Right lobe of liver (tissue), 6 donors: ENCODE measurements around the gene MID2. TPM values are rescaled to one million over a fixed set of nuclear protein-coding genes. Genes with fewer than 3 reads are reported as not detected.

Experiments used
- ATAC-seq, 4 donors: fragments of 200-7000 bp; cut with Tn5 transposase; one replicate each; pipeline ENCODE4 v1.9.1; 2020; ENCODE audit warnings: mild to moderate bottlenecking in 4 of 4, moderate library complexity in 4 of 4
- DNase-seq, 3 donors: peaks; one replicate each; pipeline ENCODE4 v3.0.0-alpha.2; 2020
- H3K27ac ChIP-seq, 3 donors: fragments of 200-600 bp; one replicate each; pipeline ENCODE4 v1.8.0; 2022
- H3K27me3 ChIP-seq, 2 donors: fragments of 200-600 bp; one replicate each; pipeline ENCODE4 v1.8.0; 2022
- H3K36me3 ChIP-seq, 4 donors: fragments of 200-600 bp; sonication (generic) in 1 of 4; one replicate each; pipeline versions ENCODE4 v1.5.1 to v1.8.0; 2017 to 2022; ENCODE audit warnings: control low read depth in 1 of 4
- H3K4me1 ChIP-seq, 4 donors: fragments of 200-600 bp; sonication (generic) in 1 of 4; one replicate each; pipeline versions ENCODE4 v1.5.1 to v1.8.0; 2017 to 2022; ENCODE audit warnings: control low read depth in 1 of 4
- H3K4me3 ChIP-seq, 3 donors: fragments of 200-600 bp; one replicate each; pipeline ENCODE4 v1.8.0; 2022
- H3K9me3 ChIP-seq, 4 donors: fragments of 200-600 bp; sonication (generic) in 1 of 4; one replicate each; pipeline versions ENCODE4 v1.5.1 to v1.8.0; 2017 to 2022; ENCODE audit warnings: control low read depth in 1 of 4
- CTCF ChIP-seq, 4 donors: fragments of 200-600 bp in 3 of 4; fragments of 450-650 bp in 1 of 4; IDR thresholded peaks; one replicate each; pipeline versions ENCODE4 v1.5.1 to v1.8.0; 2016 to 2022; ENCODE audit warnings: antibody characterized with exemption in 4 of 4, mild to moderate bottlenecking in 2 of 4
- POLR2A ChIP-seq: fragments of 450-650 bp; IDR thresholded peaks from one replicate; pipeline ENCODE4 v1.6.1; 2017; ENCODE audit warnings: antibody characterized with exemption, mild to moderate bottlenecking
- WGBS: methylation state at CpG from one replicate; pipeline ENCODE4 v1.1.6; 2018; ENCODE audit warnings: low coverage, low lambda C conversion rate; ENCODE audit not compliant: insufficient coverage; ENCODE audit errors: missing lambda C conversion rate; 5-methylcytosine and 5-hydroxymethylcytosine counted together
- intact Hi-C, 2 donors: fragments of 100-400 bp; cut with DNase I; formaldehyde crosslinking; loops; one replicate each; pipeline versions ENCODE4 v1.11.2 to v1.14.1; 2022
- total RNA-seq, 6 experiments: library from RNA; depleted of rRNA in 2 of 6; stranded (reverse); fragments of >200 nt in 2 of 6; fragmentation: NEBNext Ultra II Directional in 3 of 6; extraction: Animal tissue kit (Norgen Biotek cat#: 25700) in 3 of 6; gene quantifications; one replicate each; pipeline versions ENCODE4 v1.1.0 to v1.2.4, GENCODE V29; 2016 to 2023
- donor health status: DM: no; HTN: yes; CAD: no.
- donor health status: DM: no; HTN: no; CAD: no.
- donor health status: DM: no; HTN: no; CAD: no.
- donor health status: DM: no; HTN: yes; CAD: no.
- donor health status: DM: no; HTN: yes; CAD: no.

Gene MID2
- total RNA-seq, 6 experiments from 2014 or later: 6.3 to 13.8 (median 11.8) TPM

- H3K4me3 ChIP-seq: no peak overlapping the region
- 27% methylated on average over 5 of the region's 5 CpGs for WGBS
- no peaks in the 10 kb centered on the region for H3K9me3 ChIP-seq
- TF ChIP-seq CTCF (IDR thresholded peaks at IDR 0.05): no peak
- TF ChIP-seq POLR2A: no peak
- DNase-seq: no peak
- H3K27ac ChIP-seq: no peak overlapping the region
- H3K4me1 ChIP-seq: no peaks in the 10 kb centered on the region
- intact Hi-C loops: no loop called here
- H3K27me3 ChIP-seq: no peaks in the 10 kb centered on the region
- peak in 2 of 4 donors; percentile 48 to 52 for ATAC-seq
- H3K36me3 ChIP-seq: no peaks in the 10 kb centered on the region
Observed at GRCh38 chrX:107880054-107880610, 54.5 kb downstream of the MID2 start.

- DNase-seq (no peak), ATAC-seq (peak; percentile 71 to 81 (median 75))
- intact Hi-C loops: no loop called here
Observed at GRCh38 chrX:107894038-107894437, 68.4 kb downstream of the MID2 start.

GRCh38 chrX:107902721-107903120 lies 77.1 kb downstream of the MID2 start:
- Histone ChIP-seq H3K27ac (no peak overlapping the region), H3K27me3 (peaks cover 0 to 6% of the 10 kb centered on the region in 2 donors), H3K36me3 (no peaks in the 10 kb centered on the region), H3K4me1 (no peaks in the 10 kb centered on the region), H3K4me3 (no peak overlapping the region), H3K9me3 (no peaks in the 10 kb centered on the region)
- TF ChIP-seq POLR2A: no peak
- no peak for TF ChIP-seq CTCF (IDR thresholded peaks at IDR 0.05)
- intact Hi-C loops: no loop called here
- WGBS: 48% methylated on average over 6 of the region's 6 CpGs
- no peak for DNase-seq
- ATAC-seq: no peak

More at GRCh38 chrX:107894038-107894437, 68.4 kb downstream of the MID2 start:
- Histone ChIP-seq H3K4me1 (no peaks in the 10 kb centered on the region), H3K27ac (no peak overlapping the region), H3K4me3 (no peak overlapping the region), H3K27me3 (no peaks in the 10 kb centered on the region), H3K36me3 (no peaks in the 10 kb centered on the region), H3K9me3 (no peaks in the 10 kb centered on the region)
- WGBS: 27% methylated on average over 4 of the region's 4 CpGs
- TF ChIP-seq POLR2A (no peak), CTCF (IDR thresholded peaks at IDR 0.05) (peak; percentile 66 to 68 (median 66))

- Histone ChIP-seq H3K4me3 (no peak overlapping the region), H3K36me3 (no peaks in the 10 kb centered on the region), H3K9me3 (no peaks in the 10 kb centered on the region), H3K4me1 (no peaks in the 10 kb centered on the region), H3K27ac (no peak overlapping the region), H3K27me3 (peaks cover 0 to 6% of the 10 kb centered on the region in 2 donors)
- ATAC-seq (no peak), DNase-seq (no peak)
- TF ChIP-seq CTCF (IDR thresholded peaks at IDR 0.05) (no peak), POLR2A (no peak)
- intact Hi-C loops: no loop called here
- 59% methylated on average over 3 of the region's 3 CpGs for WGBS
Observed at GRCh38 chrX:107905366-107905765, 79.7 kb downstream of the MID2 start.
